Epidermal melanocyte (primary cell): ENCODE results near the gene NFRKB.

Experiments
- DNase-seq: peaks from one replicate; pipeline ENCODE4 v3.0.0; 2011; ENCODE audit warnings: low spot score; ENCODE audit not compliant: insufficient read length

Gene NFRKB

GRCh38 chr11:129846508-129847335 lies 48.7 kb downstream of the NFRKB start:
- DNase-seq = peak; percentile 40
